ENCODE results near the gene KIF18B.

Gene KIF18B

DNA sequence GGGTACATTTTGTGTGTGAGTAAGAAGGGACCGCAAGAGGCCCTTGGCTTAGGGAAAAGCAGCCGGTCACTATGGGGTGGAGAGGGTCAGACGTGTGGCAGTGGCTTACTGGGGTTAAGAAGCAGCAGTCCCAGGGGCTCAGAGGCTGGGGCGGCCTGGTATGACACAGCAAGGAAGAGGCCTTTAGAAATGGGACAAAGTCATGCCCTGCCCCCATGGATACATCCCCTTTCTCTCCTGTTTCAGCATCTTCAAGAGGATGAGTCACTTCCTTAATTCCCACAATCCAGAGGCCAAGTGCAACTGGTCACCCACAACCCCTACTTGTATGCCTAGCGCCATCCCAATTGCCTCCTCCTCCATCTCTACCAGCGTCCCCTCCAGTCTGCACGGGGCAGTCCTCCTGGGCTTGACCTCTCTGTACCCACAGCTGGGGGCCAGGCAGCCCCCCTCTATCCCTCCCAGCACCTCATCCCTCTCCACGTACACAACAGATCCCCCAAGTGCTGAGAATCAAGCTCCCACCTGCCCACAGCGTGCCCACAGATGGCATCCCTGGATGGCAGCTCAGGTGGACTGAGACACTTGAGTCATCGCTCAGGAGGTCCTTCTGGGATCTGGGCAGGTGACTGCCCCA lies 41.4 kb downstream of the KIF18B start:
- DNase-seq (ENCODE audit: low spot score), result no peak
- TF ChIP-seq CTCF (IDR thresholded peaks at IDR 0.05; ENCODE audit: borderline replicate concordance, control extremely low read depth, extremely low read depth, insufficient read depth, missing control alignments), result no peak
- in situ Hi-C loops (cut with MboI; ENCODE audit: low sequenced_read_pairs, unreplicated experiment), result no loop called here

GRCh38 chr17:44905006-44906000 lies 42.3 kb downstream of the KIF18B start:
- in situ Hi-C loops (cut with MboI; ENCODE audit: low sequenced_read_pairs, unreplicated experiment), result no loop called here
- TF ChIP-seq CTCF (IDR thresholded peaks at IDR 0.05; ENCODE audit: borderline replicate concordance, control extremely low read depth, extremely low read depth, insufficient read depth, missing control alignments), result no peak
- no peak for DNase-seq (ENCODE audit: low spot score)

- in situ Hi-C loops (cut with MboI; ENCODE audit: low sequenced_read_pairs, unreplicated experiment), result no loop called here
- TF ChIP-seq CTCF (IDR thresholded peaks at IDR 0.05; ENCODE audit: borderline replicate concordance, control extremely low read depth, extremely low read depth, insufficient read depth, missing control alignments), result no peak
- no peak for DNase-seq (ENCODE audit: low spot score)
Measured at GRCh38 chr17:44904001-44904984, 43.3 kb downstream of the KIF18B start.

GRCh38 chr17:44903012-44903685 lies 44.4 kb downstream of the KIF18B start:
- DNase-seq (ENCODE audit: low spot score), result no peak
- no peak for TF ChIP-seq CTCF (IDR thresholded peaks at IDR 0.05; ENCODE audit: borderline replicate concordance, control extremely low read depth, extremely low read depth, insufficient read depth, missing control alignments)
- in situ Hi-C loops (cut with MboI; ENCODE audit: low sequenced_read_pairs, unreplicated experiment), result no loop called here

- DNase-seq (ENCODE audit: low spot score), result no peak
- TF ChIP-seq CTCF (IDR thresholded peaks at IDR 0.05; ENCODE audit: borderline replicate concordance, control extremely low read depth, extremely low read depth, insufficient read depth, missing control alignments), result no peak
- in situ Hi-C loops (cut with MboI; ENCODE audit: low sequenced_read_pairs, unreplicated experiment), result no loop called here
Measured at GRCh38 chr17:44902135-44902760, 45.3 kb downstream of the KIF18B start.
